Measurements from ENCODE around the gene JUN.
A peak's percentile ranks its signal among the peaks of the same experiment; 100 is the strongest.

The JUN gene

GRCh38 chr1:58782178-58783089, 1.4 kb downstream of the JUN start:
- DNase-seq = peak; percentile 69

GRCh38 chr1:58781541-58782177, 2.2 kb downstream of the JUN start:
- DNase-seq = peak; percentile 76

GRCh38 chr1:58780836-58781452, 2.9 kb downstream of the JUN start:
- DNase-seq = no peak

GRCh38 chr1:58780411-58780810, 3.4 kb downstream of the JUN start:
- DNase-seq = no peak

- peak; percentile 16 for DNase-seq
Measured at GRCh38 chr1:58779801-58780382, 4.0 kb downstream of the JUN start.

- no peak for DNase-seq
Measured at GRCh38 chr1:58779059-58779754, 4.6 kb downstream of the JUN start.

GRCh38 chr1:58778385-58779000, 5.4 kb downstream of the JUN start:
- DNase-seq = no peak

- DNase-seq = no peak
Measured at GRCh38 chr1:58774027-58774426, 9.8 kb downstream of the JUN start.

- DNase-seq = peak; percentile 29
Measured at GRCh38 chr1:58773406-58773840, 10.4 kb downstream of the JUN start.

GRCh38 chr1:58769809-58770320, 14.0 kb downstream of the JUN start:
- DNase-seq = no peak

- DNase-seq = peak; percentile 74
Measured at GRCh38 chr1:58768971-58769808, 14.7 kb downstream of the JUN start.

GRCh38 chr1:58768191-58768731, 15.6 kb downstream of the JUN start:
- DNase-seq = no peak

- DNase-seq = no peak
Measured at GRCh38 chr1:58767143-58767542, 16.7 kb downstream of the JUN start.

GRCh38 chr1:58765441-58765840, 18.4 kb downstream of the JUN start:
- DNase-seq = peak; percentile 35

GRCh38 chr1:58765006-58765405, 18.8 kb downstream of the JUN start:
- DNase-seq = peak; percentile 52

GRCh38 chr1:58764294-58764978, 19.4 kb downstream of the JUN start:
- DNase-seq = no peak

- DNase-seq = no peak
Measured at GRCh38 chr1:58763214-58763613, 20.6 kb downstream of the JUN start.

GRCh38 chr1:58762806-58763205, 21.0 kb downstream of the JUN start:
- no peak for DNase-seq

GRCh38 chr1:58755468-58755872, 28.4 kb downstream of the JUN start:
- DNase-seq = peak; percentile 86
